Activated CD8-positive, alpha-beta T cell treated with anti-CD3 and anti-CD28 coated beads for 36 hours (primary cell): ENCODE results near the gene GDPD5. TPM values are rescaled to one million over a fixed set of nuclear protein-coding genes. Genes with fewer than 3 reads are reported as not detected.

Experiments used
- ATAC-seq: fragments of 200-7000 bp; cut with Tn5 transposase; one replicate; pipeline ENCODE4 v1.10.0; 2021; ENCODE audit warnings: mild to moderate bottlenecking, moderate library complexity
- CTCF ChIA-PET: fragments of 350-600 bp; sonication (Branson Sonifier 250); formaldehyde crosslinking; loops from one replicate; lab custom pipeline; 2021; ENCODE audit warnings: antibody characterized with exemption; lab: Charles Lee
- POLR2A ChIA-PET: fragments of 350-600 bp; sonication (Branson Sonifier 250); formaldehyde crosslinking; loops from one replicate; lab custom pipeline; 2021; ENCODE audit warnings: antibody characterized with exemption; lab: Charles Lee
- DNase-seq: peaks from one replicate; pipeline ENCODE4 v3.0.0-alpha.2; 2020
- H3K27ac Mint-ChIP-seq: one replicate; pipeline ENCODE4 v1.8.0; 2021; ENCODE audit warnings: mild to moderate bottlenecking, mixed read lengths
- H3K27me3 Mint-ChIP-seq: one replicate; pipeline ENCODE4 v1.8.0; 2021; ENCODE audit warnings: mixed read lengths
- H3K36me3 Mint-ChIP-seq: one replicate; pipeline ENCODE4 v1.8.0; 2021; ENCODE audit warnings: low read depth, mixed read lengths
- H3K4me1 Mint-ChIP-seq: one replicate; pipeline ENCODE4 v1.8.0; 2021; ENCODE audit warnings: low read depth, mixed read lengths
- H3K4me3 Mint-ChIP-seq: one replicate; pipeline ENCODE4 v1.8.0; 2021; ENCODE audit warnings: mild to moderate bottlenecking, moderate library complexity, mixed read lengths
- H3K9me3 Mint-ChIP-seq: one replicate; pipeline ENCODE4 v1.8.0; 2021; ENCODE audit warnings: mixed read lengths
- intact Hi-C: fragments of 100-400 bp; cut with micrococcal nuclease; formaldehyde crosslinking; loops from one replicate; pipeline ENCODE4 v1.10.0; 2022
- total RNA-seq, 2 experiments: library from RNA; stranded (reverse); gene quantifications; one replicate each; pipeline ENCODE4 v1.2.3, GENCODE V29; 2021
- TF ChIP-seq, protein P1 (sequence below): fragments of 200-600 bp; IDR thresholded peaks from one replicate; pipeline ENCODE4 v1.8.0; 2022; ENCODE audit warnings: antibody characterized with exemption, mild to moderate bottlenecking

The GDPD5 gene
- total RNA-seq, 2 experiments from 2014 or later = 7.8 to 11.0 TPM

DNA sequence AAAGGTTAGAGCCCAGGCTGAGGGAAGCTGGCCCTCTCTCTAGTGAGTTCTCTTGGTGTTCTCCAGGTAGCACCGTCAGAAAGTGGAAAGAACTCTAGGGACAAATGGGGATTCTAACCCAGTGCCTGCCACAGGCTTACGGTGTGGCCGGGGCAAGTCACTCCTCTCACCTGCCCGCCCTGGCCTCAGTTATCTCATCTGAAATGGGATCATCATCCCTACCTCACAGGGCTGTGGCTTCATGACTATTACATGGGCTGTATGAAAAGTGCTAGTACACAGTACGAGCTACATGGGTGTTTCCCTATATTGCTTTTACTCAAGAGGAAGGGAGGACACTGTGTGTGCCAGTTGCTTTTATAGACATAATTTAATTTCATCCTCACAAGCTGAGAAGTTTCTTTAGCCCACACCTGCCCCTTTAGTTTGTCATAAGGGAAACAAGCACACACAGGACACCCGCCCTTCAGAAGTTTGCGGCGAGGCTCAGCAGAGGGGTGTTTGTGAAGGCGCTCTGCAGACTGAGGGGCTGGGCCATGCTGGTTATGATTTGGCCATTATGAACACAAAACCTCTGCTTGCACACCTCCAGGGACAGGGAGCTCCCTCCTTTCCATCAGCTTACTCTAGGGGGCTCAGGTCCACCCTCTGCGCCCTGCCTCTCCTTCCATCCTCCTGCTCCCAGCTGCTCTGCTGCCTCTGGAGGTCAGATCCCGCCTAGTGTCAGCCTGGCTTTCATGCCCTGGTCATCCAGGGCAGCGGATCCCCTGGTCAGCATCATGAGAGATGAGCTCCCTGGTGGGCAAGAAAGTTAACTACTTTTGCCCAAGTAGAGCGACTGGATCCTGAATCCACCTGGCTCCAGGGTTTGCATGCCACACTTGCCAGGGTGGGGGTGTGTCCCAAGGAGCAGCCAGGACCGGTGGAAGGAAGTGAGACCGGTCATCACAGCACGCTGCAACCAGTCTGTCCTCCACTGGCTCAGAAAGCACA is 93.9 kb downstream of the GDPD5 start:
- H3K4me1 Mint-ChIP-seq = peaks cover 13% of the 10 kb centered on the region
- peaks cover 6% of the 10 kb centered on the region for H3K9me3 Mint-ChIP-seq
- no peak overlapping the region for H3K27ac Mint-ChIP-seq
- POLR2A ChIA-PET = interaction anchor here (1.0 to 1.6 kb wide), 4 partner anchors 19 to 32 kb away, joined by 3 to 5 read pairs (median 4); partner anchors contain the start of gene RPS3
- intact Hi-C loops = no loop called here
- no peak overlapping the region for H3K4me3 Mint-ChIP-seq
- TF ChIP-seq, protein P1, sequence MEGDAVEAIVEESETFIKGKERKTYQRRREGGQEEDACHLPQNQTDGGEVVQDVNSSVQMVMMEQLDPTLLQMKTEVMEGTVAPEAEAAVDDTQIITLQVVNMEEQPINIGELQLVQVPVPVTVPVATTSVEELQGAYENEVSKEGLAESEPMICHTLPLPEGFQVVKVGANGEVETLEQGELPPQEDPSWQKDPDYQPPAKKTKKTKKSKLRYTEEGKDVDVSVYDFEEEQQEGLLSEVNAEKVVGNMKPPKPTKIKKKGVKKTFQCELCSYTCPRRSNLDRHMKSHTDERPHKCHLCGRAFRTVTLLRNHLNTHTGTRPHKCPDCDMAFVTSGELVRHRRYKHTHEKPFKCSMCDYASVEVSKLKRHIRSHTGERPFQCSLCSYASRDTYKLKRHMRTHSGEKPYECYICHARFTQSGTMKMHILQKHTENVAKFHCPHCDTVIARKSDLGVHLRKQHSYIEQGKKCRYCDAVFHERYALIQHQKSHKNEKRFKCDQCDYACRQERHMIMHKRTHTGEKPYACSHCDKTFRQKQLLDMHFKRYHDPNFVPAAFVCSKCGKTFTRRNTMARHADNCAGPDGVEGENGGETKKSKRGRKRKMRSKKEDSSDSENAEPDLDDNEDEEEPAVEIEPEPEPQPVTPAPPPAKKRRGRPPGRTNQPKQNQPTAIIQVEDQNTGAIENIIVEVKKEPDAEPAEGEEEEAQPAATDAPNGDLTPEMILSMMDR = no peak
- CTCF ChIA-PET = interaction anchor here (1.1 to 1.6 kb wide), 2 partner anchors 13 to 100 kb away, joined by 4 to 10 read pairs; no protein-coding TSS in a partner anchor
- DNase-seq = no peak
- no peak for ATAC-seq
- H3K27me3 Mint-ChIP-seq = peaks cover 41% of the 10 kb centered on the region
- H3K36me3 Mint-ChIP-seq = peaks cover 3% of the 10 kb centered on the region

DNA sequence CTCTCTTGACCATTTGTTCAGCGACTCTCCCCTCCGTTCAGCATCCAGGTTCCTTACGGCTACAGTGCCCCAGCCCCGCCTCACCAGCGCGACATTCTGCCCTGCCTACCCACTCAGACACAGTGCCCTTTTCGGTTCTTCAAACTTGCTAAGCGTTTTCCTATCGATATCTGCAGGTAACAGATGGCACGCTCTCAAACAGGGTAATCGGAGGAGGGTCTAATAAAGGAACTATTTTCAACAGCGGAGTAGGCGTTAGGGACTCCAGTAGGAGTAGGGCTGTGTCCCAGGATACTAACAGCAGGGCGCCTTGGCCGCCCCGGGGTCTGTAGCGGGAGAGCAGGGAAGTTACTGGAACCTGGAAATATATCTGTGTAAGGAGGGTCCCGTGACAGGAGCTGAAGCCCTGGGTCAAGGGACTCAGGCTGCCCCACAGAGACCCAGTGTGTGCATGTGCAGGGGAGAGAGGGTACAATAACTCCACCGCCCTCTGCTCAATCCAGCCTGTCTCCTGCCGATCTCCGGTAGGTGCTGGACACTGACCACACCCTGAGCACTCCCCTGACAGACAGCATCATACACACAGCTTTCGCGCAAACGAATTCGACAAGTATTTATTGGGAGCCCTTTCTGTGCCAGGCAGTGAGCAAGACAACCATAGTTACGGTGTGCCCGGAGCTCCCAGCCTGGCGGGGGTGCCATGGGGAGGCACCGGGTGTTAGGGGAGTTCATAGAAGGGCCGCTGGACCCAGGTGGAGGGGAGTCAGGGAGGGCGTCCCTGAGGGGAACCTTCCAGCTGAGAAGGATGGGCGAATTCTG is 94.8 kb downstream of the GDPD5 start:
- Mint-ChIP-seq H3K9me3 (peaks cover 6% of the 10 kb centered on the region), H3K27me3 (peaks cover 41% of the 10 kb centered on the region), H3K4me1 (peaks cover 13% of the 10 kb centered on the region), H3K27ac (peak overlapping the region; percentile 50), H3K4me3 (peak overlapping the region; percentile 67), H3K36me3 (peaks cover 3% of the 10 kb centered on the region)
- ATAC-seq = peak; percentile 7
- ChIA-PET POLR2A (interaction anchor here (1.0 to 2.4 kb wide), 3 partner anchors 10 to 31 kb away, joined by 6 to 10 read pairs (median 9); partner anchors contain the start of gene RPS3), CTCF (interaction anchor here (1.1 to 2.5 kb wide), 4 partner anchors 14 to 151 kb away, joined by 3 to 10 read pairs (median 7); no protein-coding TSS in a partner anchor)
- intact Hi-C loops = no loop called here
- TF ChIP-seq, protein P1 = no peak
- no peak for DNase-seq

DNA sequence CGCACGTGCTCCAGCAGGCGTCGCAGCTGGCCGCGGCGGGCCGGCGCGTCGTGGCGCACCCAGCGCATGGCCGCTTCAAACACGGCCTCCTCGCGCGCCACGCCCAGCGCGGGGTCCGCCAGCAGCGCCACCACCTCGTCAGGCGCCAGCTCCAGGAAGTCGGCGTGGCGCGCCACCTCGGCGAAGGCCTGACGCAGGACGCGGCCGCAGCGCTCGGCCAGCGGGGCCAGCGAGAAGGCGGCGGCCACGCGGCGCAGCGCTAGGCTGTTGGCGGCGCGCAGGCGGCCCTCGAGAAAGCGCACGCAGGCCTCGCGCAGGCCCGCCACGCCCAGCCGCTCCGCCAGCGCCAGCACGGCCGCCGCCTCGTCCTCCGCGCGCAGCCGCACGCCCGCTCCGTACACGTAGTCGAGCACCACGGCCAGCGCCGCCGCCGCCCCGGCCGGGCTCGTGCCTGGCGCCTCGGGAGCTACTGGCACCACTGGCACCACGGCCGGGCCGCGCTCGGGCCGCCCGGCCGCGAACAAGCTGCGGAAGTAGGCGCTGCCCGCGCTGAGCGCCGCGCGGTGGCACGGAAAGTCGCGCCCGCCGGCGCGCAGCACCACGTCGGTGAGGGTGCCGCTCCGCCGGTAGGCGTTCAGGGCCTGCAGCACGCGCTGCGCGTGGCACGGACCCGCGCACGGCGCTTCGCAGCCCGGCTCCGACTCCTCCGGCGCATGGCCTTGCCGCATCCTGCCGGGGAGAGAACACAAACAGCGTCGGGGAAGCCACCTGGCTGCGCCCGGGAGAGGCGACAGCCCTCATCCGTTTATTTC is 95.6 kb downstream of the GDPD5 start:
- CTCF ChIA-PET = interaction anchor here (1.1 to 2.5 kb wide), 5 partner anchors 29 to 150 kb away, joined by 3 to 9 read pairs (median 5); no protein-coding TSS in a partner anchor
- intact Hi-C loops = no loop called here
- Mint-ChIP-seq H3K4me1 (peaks cover 13% of the 10 kb centered on the region), H3K9me3 (peaks cover 6% of the 10 kb centered on the region), H3K27me3 (peaks cover 41% of the 10 kb centered on the region), H3K36me3 (peaks cover 3% of the 10 kb centered on the region), H3K27ac (peak overlapping the region; percentile 50), H3K4me3 (peak overlapping the region; percentile 67)
- ATAC-seq = peak; percentile 72
- POLR2A ChIA-PET = interaction anchor here (1.0 to 2.4 kb wide), 8 partner anchors 11 to 47 kb away, joined by 3 to 10 read pairs (median 4); partner anchors contain the start of gene RPS3
- DNase-seq = peak; percentile 62
- TF ChIP-seq, protein P1 = no peak

DNA sequence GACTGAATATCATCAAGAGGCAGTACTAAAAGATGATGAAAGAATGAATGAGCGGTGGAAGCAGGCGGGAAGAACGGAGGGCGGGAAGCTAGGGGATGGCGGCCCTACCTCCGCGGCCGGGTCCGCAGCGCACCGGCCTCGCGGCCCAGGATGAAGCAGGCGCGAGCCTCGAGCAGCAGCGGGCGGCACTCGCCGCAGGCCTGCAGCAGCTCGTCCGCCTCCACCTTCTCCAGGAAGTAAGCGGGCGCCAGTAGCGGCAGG is 96.2 kb downstream of the GDPD5 start:
- peaks cover 3% of the 10 kb centered on the region for H3K36me3 Mint-ChIP-seq
- peaks cover 6% of the 10 kb centered on the region for H3K9me3 Mint-ChIP-seq
- CTCF ChIA-PET = interaction anchor here (1.1 to 2.5 kb wide), 5 partner anchors 29 to 149 kb away, joined by 3 to 9 read pairs (median 5); no protein-coding TSS in a partner anchor
- H3K4me1 Mint-ChIP-seq = peaks cover 13% of the 10 kb centered on the region
- peak overlapping the region; percentile 57 for H3K4me3 Mint-ChIP-seq
- H3K27ac Mint-ChIP-seq = peak overlapping the region; percentile 72
- POLR2A ChIA-PET = interaction anchor here (1.0 to 2.4 kb wide), 8 partner anchors 11 to 47 kb away, joined by 3 to 10 read pairs (median 4); partner anchors contain the start of gene RPS3
- intact Hi-C loops = no loop called here
- DNase-seq (no peak), ATAC-seq (no peak)
- TF ChIP-seq, protein P1 = no peak
- peaks cover 41% of the 10 kb centered on the region for H3K27me3 Mint-ChIP-seq
